ENCODE measurements around the gene PPCDC. TPM values are rescaled to one million over a fixed set of nuclear protein-coding genes. Genes with fewer than 3 reads are reported as not detected.
"Not testable (repeated sequence)": the region's sequence is repeated elsewhere in the genome, so short reads cannot be mapped to it uniquely, and the experiment has no call there.

The PPCDC gene
- total RNA-seq, 1 donor, result 36.9 TPM

DNA sequence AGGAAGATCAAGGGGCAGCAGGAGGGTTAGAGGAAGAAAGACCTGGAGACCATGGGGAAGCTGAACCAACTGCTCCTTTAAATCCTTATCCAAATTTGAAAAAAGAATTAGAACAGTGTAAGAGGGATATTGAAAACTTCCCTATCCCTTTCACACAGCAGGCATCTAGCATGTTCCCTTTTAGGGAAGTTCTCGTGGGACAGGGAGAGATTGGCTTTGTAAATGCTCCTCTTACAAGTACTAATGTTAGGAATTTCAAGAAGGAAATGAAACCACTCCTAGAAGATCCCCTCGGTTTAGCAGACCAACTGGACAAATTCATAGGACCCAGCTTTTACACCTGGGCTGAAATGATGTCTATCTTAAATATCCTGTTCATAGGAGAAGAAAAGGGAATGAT lies 41.5 kb downstream of the PPCDC start:
- DNase-seq (ENCODE audit: low read depth in 2 of 3, low spot score in 2 of 3), result no peak

DNA sequence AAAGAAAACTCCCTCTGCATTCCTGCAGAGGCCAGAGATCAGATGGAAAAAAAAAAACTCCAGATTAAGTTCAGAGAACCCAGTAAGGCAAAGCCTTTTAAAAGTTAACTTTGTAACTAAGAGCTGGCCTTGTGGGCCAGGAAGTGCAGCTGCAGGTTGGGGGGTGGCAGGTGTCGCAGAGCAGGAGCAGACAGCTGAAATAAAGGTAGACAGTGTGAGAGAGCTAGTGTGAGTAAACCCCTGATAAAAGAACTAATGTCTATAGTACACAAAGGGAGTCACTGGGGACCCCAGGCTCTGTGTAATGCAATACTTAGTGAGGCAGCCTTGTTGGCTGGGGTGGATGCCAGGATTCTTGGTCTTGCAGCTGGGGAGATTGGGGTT lies 42.1 kb downstream of the PPCDC start:
- DNase-seq (ENCODE audit: low read depth in 2 of 3, low spot score in 2 of 3), result no peak

DNA sequence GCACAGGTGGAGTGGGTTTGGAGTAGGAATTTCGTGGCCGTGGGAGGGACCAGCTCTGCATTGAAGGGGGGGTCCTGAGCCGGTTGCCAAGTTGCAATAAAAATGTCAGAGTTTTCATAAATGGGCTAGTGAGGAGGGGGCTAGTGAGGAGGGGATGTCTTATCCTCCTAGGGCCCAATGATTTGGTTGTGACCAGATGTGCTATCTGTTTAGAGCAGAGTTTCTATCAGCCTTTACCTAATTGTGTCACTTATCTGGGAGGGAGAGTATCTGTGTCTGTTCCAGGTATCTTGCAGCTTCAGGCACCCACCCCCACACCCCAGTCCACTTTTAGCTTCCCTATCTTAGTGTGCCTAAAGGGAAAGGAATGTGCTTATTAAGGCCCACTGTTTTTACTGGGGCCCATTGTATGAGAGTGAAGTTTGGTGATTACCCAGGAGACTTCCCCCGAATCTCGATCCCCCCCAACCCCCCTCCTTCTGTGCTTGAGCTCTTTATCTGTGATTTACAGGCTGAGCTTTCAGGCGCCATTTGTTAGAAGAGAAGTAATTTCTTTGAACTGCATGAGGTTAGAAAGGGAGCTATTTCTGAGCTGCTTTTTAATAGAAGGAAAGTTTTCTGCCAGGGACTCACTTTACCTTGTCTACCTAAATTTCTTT lies 42.6 kb downstream of the PPCDC start:
- DNase-seq (ENCODE audit: low read depth in 2 of 3, low spot score in 2 of 3), result peak in 1 of 3 donors; percentile 65

DNA sequence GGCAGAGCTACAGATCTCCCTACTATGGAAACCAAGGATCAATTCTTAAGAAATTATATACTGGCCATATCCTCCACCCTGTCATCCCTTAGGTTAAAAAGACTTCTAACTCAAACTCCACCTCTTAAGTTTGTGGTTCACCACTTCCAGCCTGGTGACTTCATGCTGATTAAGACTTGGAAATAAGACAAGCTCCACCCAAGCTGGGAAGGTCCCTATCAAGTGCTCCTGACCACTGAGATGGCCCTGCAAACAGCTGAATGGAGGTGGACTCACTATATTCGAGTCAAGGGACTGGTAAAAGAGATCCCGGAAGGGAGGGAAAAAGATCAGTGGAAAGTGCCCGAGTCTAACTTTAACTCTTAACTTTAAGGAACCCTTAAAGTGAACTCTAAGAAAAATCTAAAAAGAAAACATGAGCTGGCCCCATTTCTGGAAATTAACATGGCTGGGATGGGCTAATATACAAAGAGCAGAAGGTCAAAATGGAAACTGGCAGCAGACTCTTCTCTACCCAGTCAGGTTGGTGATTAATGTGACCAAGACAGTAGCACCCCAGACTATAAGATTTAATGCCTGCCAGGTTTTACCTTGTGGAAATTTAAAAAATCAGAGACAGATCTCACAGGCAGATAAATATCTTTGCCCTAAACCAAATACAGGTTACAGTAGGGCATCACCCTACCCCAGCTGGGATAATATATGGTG lies 43.9 kb downstream of the PPCDC start:
- DNase-seq (ENCODE audit: low read depth in 2 of 3, low spot score in 2 of 3), result peak in 2 of 3 donors; percentile 70 to 71

DNA sequence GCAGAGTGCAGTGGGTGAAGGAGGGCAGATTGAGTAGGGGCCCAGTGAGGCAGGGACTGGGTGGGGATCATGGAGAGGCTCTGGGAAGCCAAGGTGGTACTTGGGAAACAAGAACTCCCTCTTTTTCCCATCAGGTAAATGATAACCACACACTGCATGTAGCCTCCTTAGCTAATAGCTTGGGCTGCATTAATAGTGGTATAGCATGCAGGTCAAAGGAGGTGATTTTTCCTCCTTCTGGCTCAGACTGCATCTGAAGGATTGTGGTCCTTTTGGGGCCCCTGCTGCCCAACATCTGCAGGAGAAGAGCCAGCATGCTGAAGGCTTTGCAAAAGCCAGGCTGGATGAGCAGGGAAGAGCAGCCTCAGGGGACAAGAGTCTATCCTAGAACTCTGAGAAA lies 45.4 kb downstream of the PPCDC start:
- DNase-seq (ENCODE audit: low read depth in 2 of 3, low spot score in 2 of 3), result no peak

GRCh38 chr15:75069301-75069925 lies 46.0 kb downstream of the PPCDC start:
- peak in 1 of 3 donors; percentile 67 for DNase-seq (ENCODE audit: low read depth in 2 of 3, low spot score in 2 of 3)

DNA sequence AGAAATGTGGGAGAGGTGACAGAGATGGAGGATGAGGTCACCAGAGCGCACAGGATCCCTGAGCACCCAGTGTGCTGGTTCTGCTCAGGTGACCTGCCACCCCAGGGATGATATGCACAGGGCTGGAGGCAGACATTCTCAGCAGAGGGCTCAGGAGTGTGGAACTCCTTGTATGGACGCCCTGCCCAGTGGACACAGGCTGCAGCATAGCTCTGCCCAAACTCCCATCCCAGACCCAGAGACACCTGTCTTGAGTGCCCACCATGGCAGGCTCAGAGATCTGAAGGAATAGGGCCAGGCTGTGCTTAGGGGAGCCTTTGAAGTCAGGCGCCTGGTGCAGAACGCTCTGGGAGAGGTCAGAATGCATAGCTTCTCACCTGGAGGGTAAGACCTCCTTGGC lies 47.3 kb downstream of the PPCDC start:
- DNase-seq (ENCODE audit: low read depth in 2 of 3, low spot score in 2 of 3), result no peak

DNA sequence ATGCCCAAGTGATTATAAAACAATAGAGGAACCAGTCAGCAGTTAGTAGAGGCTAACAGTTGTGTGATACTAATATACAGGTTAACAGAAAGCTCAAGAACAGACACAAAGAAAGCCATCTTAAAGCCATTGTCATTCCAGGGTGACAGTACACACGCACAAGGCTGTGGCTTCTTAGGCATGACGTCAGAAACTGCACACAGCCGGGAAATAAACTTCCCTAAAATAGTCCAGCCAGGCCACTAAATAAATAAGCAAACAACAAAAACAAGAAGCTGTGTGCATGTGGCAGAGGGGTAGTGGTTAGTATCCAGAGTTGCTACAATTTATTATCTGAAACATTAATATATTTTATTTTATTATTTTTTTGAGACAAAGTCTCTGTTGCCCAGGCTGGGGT lies 49.8 kb downstream of the PPCDC start:
- DNase-seq (ENCODE audit: low read depth in 2 of 3, low spot score in 2 of 3), result peak in 2 of 3 donors; percentile 68 to 71

DNA sequence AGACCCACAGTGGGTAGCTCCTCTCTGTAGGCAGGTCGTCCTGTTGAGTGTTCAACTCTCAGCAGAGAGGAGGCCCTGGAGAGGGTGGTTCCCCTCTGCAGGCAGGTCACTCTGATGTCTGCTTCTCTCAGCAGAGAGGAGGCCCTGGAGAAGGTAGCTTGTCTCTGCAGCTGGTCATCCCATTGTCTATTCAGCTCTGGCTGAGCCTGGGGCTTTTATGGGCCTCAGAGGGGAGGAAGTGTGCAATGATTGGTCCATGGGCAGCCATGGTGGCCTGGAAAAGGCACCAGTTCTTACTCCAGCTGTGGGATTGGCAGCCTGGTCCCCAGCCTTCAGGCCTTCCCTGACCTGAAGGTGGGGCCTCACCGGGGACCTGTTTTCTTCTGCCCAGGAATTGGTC lies 52.9 kb downstream of the PPCDC start:
- no peak for DNase-seq (ENCODE audit: low read depth in 2 of 3, low spot score in 2 of 3)

DNA sequence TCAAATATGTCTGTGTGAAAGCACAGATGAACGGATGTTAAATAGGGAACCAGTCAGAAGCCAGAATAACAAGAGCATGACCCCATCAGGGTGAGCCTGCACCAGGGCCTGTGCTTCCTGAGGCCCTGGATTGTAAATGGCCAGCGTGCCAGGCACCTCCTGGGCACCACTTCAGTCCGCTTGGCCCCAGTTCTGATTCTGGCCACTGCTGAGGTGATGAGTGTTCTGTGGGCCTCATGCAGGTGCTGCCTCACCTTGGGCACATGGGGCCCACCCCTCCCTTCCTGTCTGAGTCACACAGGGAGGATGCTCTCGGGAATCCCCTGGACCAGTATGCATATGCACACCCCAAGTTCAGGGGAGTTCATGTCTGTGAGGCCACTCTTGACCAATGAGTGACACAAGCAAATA lies 54.2 kb downstream of the PPCDC start:
- DNase-seq (ENCODE audit: low read depth in 2 of 3, low spot score in 2 of 3), result peak in 1 of 3 donors; percentile 52

- DNase-seq (ENCODE audit: low read depth in 2 of 3, low spot score in 2 of 3), result no peak
These were observed 57.8 kb downstream of the PPCDC start for GRCh38 chr15:75081150-75081549.

- no peak for DNase-seq (ENCODE audit: low read depth in 2 of 3, low spot score in 2 of 3)
These were observed 59.3 kb downstream of the PPCDC start for GRCh38 chr15:75082689-75083088.

DNA sequence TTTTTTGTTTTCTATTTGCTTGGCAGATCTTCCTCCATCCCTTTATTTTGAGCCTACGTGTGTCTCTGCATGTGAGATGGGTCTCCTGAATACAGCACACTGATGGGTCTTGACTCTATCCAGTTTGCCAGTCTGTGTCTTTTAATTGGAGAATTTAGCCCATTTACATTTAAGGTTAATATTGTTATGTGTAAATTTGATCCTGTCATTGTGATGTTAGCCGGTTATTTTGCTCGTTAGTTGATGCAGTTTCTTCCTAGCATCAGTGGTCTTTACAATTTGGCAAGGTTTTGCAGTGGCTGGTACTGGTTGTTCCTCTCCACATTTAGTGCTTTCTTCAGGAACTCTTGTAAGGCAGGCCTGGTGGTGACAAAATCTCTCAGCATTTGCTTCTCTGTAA lies 62.3 kb downstream of the PPCDC start:
- not testable (repeated sequence) for DNase-seq (ENCODE audit: low read depth in 2 of 3, low spot score in 2 of 3)

- no peak for DNase-seq (ENCODE audit: low read depth in 2 of 3, low spot score in 2 of 3)
These were observed 66.3 kb downstream of the PPCDC start for GRCh38 chr15:75089456-75090387.

DNA sequence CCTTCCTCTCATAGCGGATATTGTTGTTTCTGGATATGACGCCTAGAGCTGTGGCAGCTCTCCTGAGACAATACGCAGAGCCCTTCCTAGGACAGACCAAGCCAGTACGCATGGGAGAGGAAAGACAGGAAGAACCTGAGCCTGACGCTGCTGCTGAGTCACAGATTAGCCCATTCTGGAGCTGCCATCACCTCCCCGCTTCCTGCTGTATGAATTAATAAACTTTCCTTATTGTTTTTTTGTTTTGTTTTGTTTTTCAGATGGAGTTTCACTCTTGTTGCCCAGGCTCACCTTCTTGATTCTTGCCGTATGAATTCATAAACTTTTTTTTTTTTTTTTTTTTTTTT lies 67.0 kb downstream of the PPCDC start:
- peak in 2 of 3 donors; percentile 63 to 71 for DNase-seq (ENCODE audit: low read depth in 2 of 3, low spot score in 2 of 3)

- DNase-seq (ENCODE audit: low read depth in 2 of 3, low spot score in 2 of 3), result no peak
These were observed 68.4 kb downstream of the PPCDC start for GRCh38 chr15:75091814-75092213.

DNA sequence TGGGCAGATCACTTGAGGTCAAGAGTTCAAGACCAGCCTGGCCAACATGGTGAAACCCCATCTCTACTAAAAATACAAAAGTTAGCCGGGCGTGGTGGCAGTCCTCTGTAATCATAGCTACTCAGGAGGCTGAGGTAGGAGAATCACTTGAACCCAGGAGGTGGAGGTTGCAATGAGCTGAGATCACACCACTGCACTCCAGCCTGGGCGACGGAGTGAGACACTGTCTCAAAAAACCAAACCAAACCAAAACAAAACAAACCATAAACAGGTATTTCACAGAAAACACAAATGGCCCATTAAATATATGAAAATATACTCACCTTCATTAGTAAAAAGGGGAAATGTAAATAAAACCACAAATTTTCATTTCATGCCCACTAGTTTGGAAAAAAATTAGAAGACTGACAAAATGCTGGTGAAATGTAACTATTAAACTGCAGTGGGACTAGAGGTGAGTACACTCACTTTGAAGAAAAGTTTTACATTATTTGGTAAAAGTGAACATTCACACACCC lies 71.6 kb downstream of the PPCDC start:
- DNase-seq (ENCODE audit: low read depth in 2 of 3, low spot score in 2 of 3), result not testable (repeated sequence)

DNA sequence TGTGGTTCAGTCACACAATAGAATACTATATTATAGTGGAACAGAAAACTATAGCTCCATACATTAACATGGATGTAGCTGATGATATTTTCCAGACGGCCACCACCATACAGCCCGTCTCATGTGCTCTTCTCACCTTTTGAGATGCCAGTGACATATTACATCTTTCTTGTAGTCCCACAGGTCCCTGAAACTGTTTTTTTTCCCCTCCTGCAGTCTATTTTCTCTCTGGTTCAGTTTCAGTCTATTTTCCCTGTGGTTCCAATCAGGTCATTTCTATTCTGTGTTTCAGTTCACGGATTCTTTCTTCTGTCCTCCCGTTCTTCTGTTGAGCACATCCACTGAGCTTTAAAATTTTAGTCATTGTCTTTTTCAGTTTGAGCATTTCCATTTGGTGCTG lies 72.2 kb downstream of the PPCDC start:
- no peak for DNase-seq (ENCODE audit: low read depth in 2 of 3, low spot score in 2 of 3)

GRCh38 chr15:75097939-75098338 lies 74.5 kb downstream of the PPCDC start:
- DNase-seq (ENCODE audit: low read depth in 2 of 3, low spot score in 2 of 3), result no peak

DNA sequence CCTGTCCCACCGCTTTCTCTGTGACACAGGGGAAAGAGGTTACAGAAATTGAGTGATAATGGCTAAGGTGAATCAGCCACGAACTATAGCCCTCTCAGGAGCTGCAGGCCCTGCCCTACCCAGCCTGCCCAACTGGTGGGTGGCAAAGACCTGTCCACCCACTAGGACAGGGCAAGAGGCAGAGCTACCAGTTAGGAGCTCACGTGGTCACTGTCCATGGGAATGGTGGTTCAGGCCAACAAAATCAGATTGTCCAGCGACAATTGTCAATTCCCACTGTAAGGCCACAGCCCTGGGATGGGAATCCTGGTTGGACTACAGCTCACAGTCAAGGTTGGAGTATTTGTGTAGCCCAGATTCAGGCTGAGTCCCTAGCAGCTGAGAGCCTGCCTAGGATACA lies 75.0 kb downstream of the PPCDC start:
- no peak for DNase-seq (ENCODE audit: low read depth in 2 of 3, low spot score in 2 of 3)

Data from hematopoietic multipotent progenitor cell (in vitro differentiated cells).